ENCODE data around the gene CNTNAP2. TPM values are rescaled to one million over a fixed set of nuclear protein-coding genes. Genes with fewer than 3 reads are reported as not detected.

The CNTNAP2 gene
- total RNA-seq, 4 donors from 2014 or later, result 0.91 to 16.0 TPM; not detected in 2

GRCh38 chr7:148155826-148156225 lies 2039.2 kb downstream of the CNTNAP2 start:
- Histone ChIP-seq H3K9me3 (no peaks in the 10 kb centered on the region), H3K4me1 (peaks cover 3 to 4% of the 10 kb centered on the region in 2 donors), H3K27me3 (no peaks in the 10 kb centered on the region), H3K36me3 (no peaks in the 10 kb centered on the region), H3K27ac (peak overlapping the region in 1 of 2 donors; percentile 10), H3K4me3 (no peak overlapping the region)
- no peak for DNase-seq
- intact Hi-C loops (cut with DNase I; ENCODE audit: low total_unique reads), result no loop called here
- TF ChIP-seq CTCF (IDR thresholded peaks at IDR 0.05), result no peak
- TF ChIP-seq POLR2A (IDR thresholded peaks at IDR 0.05), result no peak

DNA sequence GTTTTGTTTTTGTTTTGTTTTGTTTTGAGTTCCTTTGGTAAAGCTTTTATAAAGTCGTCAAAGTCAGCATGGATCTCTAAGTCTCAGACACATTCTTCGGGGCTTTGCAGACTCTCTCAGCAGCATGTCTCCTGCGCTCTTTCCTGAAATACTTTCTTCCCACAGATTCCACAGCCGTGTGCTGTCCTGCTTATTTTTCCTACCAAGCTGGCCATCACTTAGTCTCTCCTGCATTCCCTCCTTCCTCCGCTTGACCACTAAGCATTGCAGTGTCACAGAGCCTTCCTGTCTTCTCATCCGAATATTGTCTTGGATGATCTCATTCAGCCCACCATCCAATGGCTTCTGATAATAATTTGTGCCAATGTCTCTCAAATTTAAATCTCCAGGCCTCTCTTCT lies 2039.6 kb downstream of the CNTNAP2 start:
- no peak for DNase-seq
- peak overlapping the region in 1 of 2 donors; percentile 10 for H3K27ac ChIP-seq
- peaks cover 3 to 4% of the 10 kb centered on the region in 2 donors for H3K4me1 ChIP-seq
- TF ChIP-seq POLR2A (IDR thresholded peaks at IDR 0.05) (no peak), CTCF (IDR thresholded peaks at IDR 0.05) (no peak)
- no peaks in the 10 kb centered on the region for H3K36me3 ChIP-seq
- intact Hi-C loops (cut with DNase I; ENCODE audit: low total_unique reads), result no loop called here
- H3K27me3 ChIP-seq, result no peaks in the 10 kb centered on the region
- no peaks in the 10 kb centered on the region for H3K9me3 ChIP-seq
- H3K4me3 ChIP-seq, result no peak overlapping the region

GRCh38 chr7:148159331-148159730 lies 2042.7 kb downstream of the CNTNAP2 start:
- DNase-seq, result no peak
- no peak overlapping the region for H3K27ac ChIP-seq
- no peak overlapping the region for H3K4me3 ChIP-seq
- H3K9me3 ChIP-seq, result no peaks in the 10 kb centered on the region
- no peak for TF ChIP-seq POLR2A (IDR thresholded peaks at IDR 0.05)
- TF ChIP-seq CTCF (IDR thresholded peaks at IDR 0.05), result no peak
- H3K36me3 ChIP-seq, result no peaks in the 10 kb centered on the region
- intact Hi-C loops (cut with DNase I; ENCODE audit: low total_unique reads), result no loop called here
- peaks cover 0 to 3% of the 10 kb centered on the region in 2 donors for H3K4me1 ChIP-seq
- H3K27me3 ChIP-seq, result no peaks in the 10 kb centered on the region

DNA sequence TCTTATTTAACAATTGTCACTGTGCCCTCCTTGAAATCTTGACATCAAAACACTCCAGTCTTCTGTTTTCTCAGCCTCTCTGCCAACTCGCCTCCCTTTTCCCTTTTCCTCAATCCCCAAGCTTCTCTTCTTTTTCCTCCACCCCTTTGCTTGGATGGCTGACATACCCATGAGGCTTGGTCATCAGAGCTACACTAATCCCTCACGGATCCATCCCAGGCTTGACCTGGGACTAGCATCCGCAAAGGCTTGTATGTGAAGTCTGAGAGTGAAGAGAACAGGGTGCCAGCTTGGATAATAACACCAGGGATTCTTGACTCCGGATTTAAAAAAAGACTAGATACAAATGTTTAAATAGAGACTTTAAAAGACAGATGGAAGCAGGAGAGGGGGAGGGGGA lies 2045.2 kb downstream of the CNTNAP2 start:
- Histone ChIP-seq H3K36me3 (no peaks in the 10 kb centered on the region), H3K4me3 (no peak overlapping the region), H3K9me3 (no peaks in the 10 kb centered on the region), H3K27me3 (no peaks in the 10 kb centered on the region), H3K27ac (no peak overlapping the region), H3K4me1 (no peaks in the 10 kb centered on the region)
- no peak for TF ChIP-seq POLR2A (IDR thresholded peaks at IDR 0.05)
- TF ChIP-seq CTCF (IDR thresholded peaks at IDR 0.05), result no peak
- no peak for DNase-seq
- intact Hi-C loops (cut with DNase I; ENCODE audit: low total_unique reads), result no loop called here

DNA sequence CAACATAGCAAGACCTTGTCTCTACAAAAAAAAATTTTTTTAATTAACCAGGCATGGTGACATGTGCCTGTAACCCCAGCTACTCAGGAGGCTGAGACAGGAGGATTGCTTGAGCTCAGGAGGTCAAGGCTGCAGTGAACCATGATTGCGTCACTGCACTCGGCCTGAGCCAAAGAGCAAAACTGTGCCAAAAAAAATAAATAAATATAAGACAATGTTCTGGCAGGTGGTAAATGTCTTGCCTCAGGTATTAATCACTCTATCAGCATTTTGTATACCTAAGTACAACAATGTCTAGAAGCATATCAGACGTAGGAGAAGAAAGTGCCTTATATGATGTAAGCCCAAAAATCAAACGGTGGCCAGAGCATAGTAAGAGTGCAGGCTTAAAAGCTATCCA lies 2046.2 kb downstream of the CNTNAP2 start:
- Histone ChIP-seq H3K27me3 (no peaks in the 10 kb centered on the region), H3K36me3 (no peaks in the 10 kb centered on the region), H3K9me3 (no peaks in the 10 kb centered on the region), H3K4me3 (no peak overlapping the region), H3K27ac (no peak overlapping the region), H3K4me1 (no peaks in the 10 kb centered on the region)
- intact Hi-C loops (cut with DNase I; ENCODE audit: low total_unique reads), result no loop called here
- TF ChIP-seq POLR2A (IDR thresholded peaks at IDR 0.05), result no peak
- DNase-seq, result no peak

GRCh38 chr7:148163246-148163645 lies 2046.6 kb downstream of the CNTNAP2 start:
- intact Hi-C loops (cut with DNase I; ENCODE audit: low total_unique reads), result no loop called here
- DNase-seq, result no peak
- Histone ChIP-seq H3K4me1 (no peaks in the 10 kb centered on the region), H3K4me3 (no peak overlapping the region), H3K27ac (no peak overlapping the region), H3K27me3 (no peaks in the 10 kb centered on the region), H3K36me3 (no peaks in the 10 kb centered on the region), H3K9me3 (no peaks in the 10 kb centered on the region)
- TF ChIP-seq CTCF (IDR thresholded peaks at IDR 0.05), result no peak
- no peak for TF ChIP-seq POLR2A (IDR thresholded peaks at IDR 0.05)

Measured in uterus (tissue), 4 donors.